ENCODE results near the gene SFMBT1.

Gene SFMBT1

DNA sequence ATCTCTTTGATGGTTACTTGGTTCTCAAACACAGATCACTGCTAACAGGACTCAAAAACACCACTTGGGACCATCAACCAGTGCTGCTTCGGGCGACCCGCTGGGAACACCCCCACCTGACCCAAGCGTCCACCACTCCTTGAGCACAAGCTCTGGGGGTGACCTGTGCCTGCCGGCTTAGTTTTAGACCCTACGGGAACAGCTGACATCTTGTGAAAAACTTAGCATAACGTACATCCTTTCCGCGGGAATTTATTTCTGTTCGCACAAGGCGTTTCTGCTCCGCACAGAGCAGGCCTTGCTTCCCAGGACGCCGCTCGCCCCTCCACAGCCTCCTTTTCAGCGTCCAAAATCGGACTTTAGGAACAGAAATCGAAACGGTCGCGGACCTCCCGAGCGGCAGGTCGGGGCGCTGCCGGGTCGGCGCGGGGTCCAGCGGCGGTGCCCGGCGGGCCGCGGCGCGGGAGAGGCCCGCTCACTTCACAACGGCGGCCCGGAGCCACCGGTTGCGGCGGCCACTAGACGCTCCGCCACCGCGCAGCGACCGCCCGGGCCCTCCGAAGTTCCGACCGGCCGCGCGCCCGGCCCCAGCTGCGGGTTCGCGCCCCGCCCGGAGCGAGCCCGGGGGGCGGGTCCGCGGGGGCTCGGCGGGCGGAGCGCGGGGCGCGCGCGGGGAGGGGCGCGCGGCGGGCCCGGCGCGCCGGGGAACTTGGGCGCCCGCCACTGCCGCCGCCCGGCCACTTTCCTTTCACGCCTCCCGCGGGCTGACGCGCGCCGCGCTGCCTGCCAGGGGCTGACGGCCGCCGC, 959 bp downstream of the SFMBT1 start:
- TF ChIP-seq CTCF (IDR thresholded peaks at IDR 0.05; ENCODE audit: insufficient read depth, missing control alignments): no peak
- no peak for DNase-seq (ENCODE audit: insufficient read length, low spot score)
- no peak for FAIRE-seq

DNA sequence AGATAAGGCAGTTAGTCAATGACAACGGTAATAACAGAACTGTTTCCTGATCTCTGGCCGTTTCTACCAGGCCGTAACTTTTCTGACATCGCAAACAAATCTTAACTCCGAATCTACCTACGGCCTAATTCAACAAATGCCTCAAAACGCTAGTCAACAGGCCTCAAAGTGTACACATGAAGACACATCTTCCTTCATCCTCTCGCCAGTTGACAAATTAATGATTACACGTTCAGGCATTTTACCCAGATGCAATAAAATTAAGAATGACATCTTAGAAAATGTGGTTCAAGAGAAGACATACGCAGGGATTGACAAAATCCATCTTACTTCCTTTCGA, 1.5 kb downstream of the SFMBT1 start:
- FAIRE-seq: peak; percentile 61
- no peak for DNase-seq (ENCODE audit: insufficient read length, low spot score)
- no peak for TF ChIP-seq CTCF (IDR thresholded peaks at IDR 0.05; ENCODE audit: insufficient read depth, missing control alignments)

GRCh38 chr3:53043738-53044137, 2.1 kb downstream of the SFMBT1 start:
- no peak for TF ChIP-seq CTCF (IDR thresholded peaks at IDR 0.05; ENCODE audit: insufficient read depth, missing control alignments)
- DNase-seq (ENCODE audit: insufficient read length, low spot score): no peak
- FAIRE-seq: no peak

DNA sequence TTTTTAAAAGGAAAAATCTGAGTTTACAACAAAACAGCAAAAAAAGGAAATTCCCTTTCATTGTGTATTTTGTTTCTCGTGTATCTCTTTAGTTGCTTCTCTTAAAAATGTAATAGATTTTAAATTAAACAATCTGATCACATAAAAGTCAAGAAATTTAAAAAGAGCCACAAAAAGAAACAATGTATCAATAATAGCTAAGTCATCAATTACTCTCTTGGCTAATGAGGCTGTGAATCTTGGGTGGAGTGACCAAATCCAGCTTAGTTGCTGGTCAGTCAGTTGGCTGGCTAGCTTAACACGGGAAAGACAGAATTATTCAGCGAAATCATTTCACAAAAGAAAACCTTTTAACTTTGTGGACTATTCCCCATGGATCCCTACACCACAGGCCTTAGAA, 3.2 kb downstream of the SFMBT1 start:
- FAIRE-seq: no peak

DNA sequence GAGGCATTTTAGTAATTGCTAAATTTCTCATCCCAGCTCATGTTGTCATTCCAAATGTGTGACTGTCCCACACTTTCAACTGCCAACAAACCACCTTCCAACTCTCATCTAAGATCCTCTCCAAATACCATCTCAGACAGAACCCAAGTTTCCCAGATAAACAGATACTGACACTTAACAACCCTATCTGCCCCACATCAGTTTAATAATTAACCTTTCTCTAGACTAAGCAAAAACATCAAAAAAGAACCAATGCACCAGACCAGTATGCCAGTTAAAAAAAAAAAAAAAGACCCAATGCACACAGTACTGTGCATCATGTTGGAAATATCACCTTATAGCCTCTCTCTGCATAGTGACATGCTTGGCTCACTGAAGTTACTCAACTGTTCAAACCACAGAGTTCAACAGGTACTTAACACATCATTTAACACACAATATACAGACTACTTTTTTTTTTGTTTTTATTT, 5.5 kb downstream of the SFMBT1 start:
- DNase-seq (ENCODE audit: insufficient read length, low spot score) (no peak), FAIRE-seq (no peak)
- TF ChIP-seq CTCF (IDR thresholded peaks at IDR 0.05; ENCODE audit: insufficient read depth, missing control alignments): no peak

More for the DNA sequence above, 3.2 kb downstream of the SFMBT1 start:
- no peak for DNase-seq (ENCODE audit: insufficient read length, low spot score)
- TF ChIP-seq CTCF (IDR thresholded peaks at IDR 0.05; ENCODE audit: insufficient read depth, missing control alignments): no peak

DNA sequence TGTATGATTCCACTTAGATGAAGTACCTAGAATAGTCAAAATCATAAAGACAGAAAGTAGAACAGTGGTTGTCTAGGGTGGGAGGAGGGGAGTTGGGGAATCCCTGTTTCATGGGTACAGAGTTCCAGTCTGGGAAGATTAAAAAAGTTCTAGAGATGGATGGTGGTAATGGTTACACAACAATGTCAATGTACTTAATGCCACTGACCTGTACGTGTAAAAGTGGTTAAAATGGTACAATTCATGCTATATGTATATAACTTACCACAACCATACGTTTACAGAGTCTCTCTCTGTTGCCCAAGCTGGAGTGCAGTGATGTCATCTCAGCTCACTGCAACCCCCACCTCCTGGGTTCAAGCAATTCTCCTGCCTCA, 6.5 kb downstream of the SFMBT1 start:
- DNase-seq (ENCODE audit: insufficient read length, low spot score) (no peak), FAIRE-seq (no peak)
- TF ChIP-seq CTCF (IDR thresholded peaks at IDR 0.05; ENCODE audit: insufficient read depth, missing control alignments): no peak

- DNase-seq (ENCODE audit: insufficient read length, low spot score): no peak
- no peak for TF ChIP-seq CTCF (IDR thresholded peaks at IDR 0.05; ENCODE audit: insufficient read depth, missing control alignments)
- no peak for FAIRE-seq
These were observed 7.0 kb downstream of the SFMBT1 start for GRCh38 chr3:53038679-53039375.
